Stimulated activated CD8-positive, alpha-beta memory T cell treated with anti-CD3 and anti-CD28 coated beads, Interleukin-15, amount 100 ng/mL, for 4 hours (primary cell): ENCODE data around the gene EXOC6.
"Not testable (repeated sequence)": the region's sequence is repeated elsewhere in the genome, so short reads cannot be mapped to it uniquely, and the experiment has no call there.

ENCODE experiments used
- DNase-seq, 2 donors: peaks; one replicate each; pipeline ENCODE4 v3.0.0-alpha.2; 2020; ENCODE audit warnings: low read depth in 2 of 2

Gene EXOC6

GRCh38 chr10:92880233-92880861 is 32.0 kb downstream of the EXOC6 start:
- no peak for DNase-seq

GRCh38 chr10:92880917-92881316 is 32.6 kb downstream of the EXOC6 start:
- no peak for DNase-seq

GRCh38 chr10:92886334-92886961 is 38.1 kb downstream of the EXOC6 start:
- no peak for DNase-seq

GRCh38 chr10:92890471-92890870 is 42.2 kb downstream of the EXOC6 start:
- DNase-seq, result no peak

GRCh38 chr10:92891885-92892690 is 43.8 kb downstream of the EXOC6 start:
- no peak for DNase-seq

- DNase-seq, result no peak
These were observed 44.4 kb downstream of the EXOC6 start for GRCh38 chr10:92892691-92893054.

- no peak for DNase-seq
These were observed 45.8 kb downstream of the EXOC6 start for GRCh38 chr10:92894081-92894655.

- no peak for DNase-seq
These were observed 49.6 kb downstream of the EXOC6 start for GRCh38 chr10:92897916-92898315.

GRCh38 chr10:92901819-92902251 is 53.5 kb downstream of the EXOC6 start:
- no peak for DNase-seq

GRCh38 chr10:92903633-92904032 is 55.3 kb downstream of the EXOC6 start:
- no peak for DNase-seq

- no peak for DNase-seq
These were observed 59.0 kb downstream of the EXOC6 start for GRCh38 chr10:92907280-92907679.

- DNase-seq, result not testable (repeated sequence)
These were observed 64.3 kb downstream of the EXOC6 start for GRCh38 chr10:92912631-92913030.

- DNase-seq, result no peak
These were observed 65.7 kb downstream of the EXOC6 start for GRCh38 chr10:92913973-92914372.

GRCh38 chr10:92914478-92915325 is 66.4 kb downstream of the EXOC6 start:
- peak in 1 of 2 donors; percentile 5 for DNase-seq

GRCh38 chr10:92915892-92916291 is 67.6 kb downstream of the EXOC6 start:
- no peak for DNase-seq

GRCh38 chr10:92916433-92916832 is 68.1 kb downstream of the EXOC6 start:
- no peak for DNase-seq

GRCh38 chr10:92918603-92919002 is 70.3 kb downstream of the EXOC6 start:
- DNase-seq, result no peak

- DNase-seq, result no peak
These were observed 72.5 kb downstream of the EXOC6 start for GRCh38 chr10:92920866-92921265.

- no peak for DNase-seq
These were observed 75.1 kb downstream of the EXOC6 start for GRCh38 chr10:92923416-92923815.

GRCh38 chr10:92929896-92930295 is 81.6 kb downstream of the EXOC6 start:
- no peak for DNase-seq

- DNase-seq, result no peak
These were observed 83.3 kb downstream of the EXOC6 start for GRCh38 chr10:92931597-92931996.

GRCh38 chr10:92937876-92938275 is 89.6 kb downstream of the EXOC6 start:
- no peak for DNase-seq
